ENCODE results near the gene UTS2R.

- TF ChIP-seq CTCF (IDR thresholded peaks at IDR 0.05) (no peak), POLR2AphosphoS5 (IDR thresholded peaks at IDR 0.05) (no peak), POLR2A (IDR thresholded peaks at IDR 0.05) (no peak), EP300 (IDR thresholded peaks at IDR 0.05) (no peak)
Measured at GRCh38 chr17:82338858-82339633, 32.5 kb upstream of the UTS2R start.

Measured in suprapubic skin (tissue), 4 donors.